ENCODE measurements around the gene TRA2A. TPM values are rescaled to one million over a fixed set of nuclear protein-coding genes. Genes with fewer than 3 reads are reported as not detected.

TRA2A gene
- total RNA-seq = 100 to 1,000 TPM in 2 of 4 donors, 10 to 100 TPM in 2; 31.7 to 199 (median 111) TPM

GRCh38 chr7:23531794-23532489 is at the start of gene TRA2A:
TRA2A (minus strand) TSS chr7:23531981; CDS start chr7:23531824, 157 bp downstream.
- peaks cover 11 to 38% (median 30%) of the 10 kb centered on the region in 4 donors for H3K4me1 ChIP-seq
- intact Hi-C loops (cut with DNase I; ENCODE audit: low total_unique reads) = loop anchor here (10.0 kb wide), 1 partner anchor 63 kb away; the partner anchor contains the start of gene CCDC126
- in situ Hi-C loops (cut with MboI; ENCODE audit: low pct_ligation_motif_present in 1 of 4, low pct_unique_long_range_greater_than_20kb in 1 of 4, low sequenced_read_pairs in 3 of 4) = no loop called here
- H3K27ac ChIP-seq = peak within 1 kb of the TSS; percentile 94 to 97 (median 96)
- no peaks in the 10 kb centered on the region for H3K27me3 ChIP-seq
- 13 to 44% methylated on average over 13 to 40 of the region's 50 CpGs for whole genome bisulfite sequencing, 2 donors (ENCODE audit: low coverage in 1 of 2)
- H3K36me3 ChIP-seq = no peaks in the 10 kb centered on the region
- DNase-seq = peak; percentile 98
- H3K9me3 ChIP-seq = no peaks in the 10 kb centered on the region
- TF ChIP-seq POLR2AphosphoS5 (IDR thresholded peaks at IDR 0.05) = peak; percentile 94 to 95 (median 94)
- TF ChIP-seq POLR2A (IDR thresholded peaks at IDR 0.05) = peak; percentile 96
- no peak for TF ChIP-seq CTCF (IDR thresholded peaks at IDR 0.05)
- H3K4me3 ChIP-seq = peak within 1 kb of the TSS; percentile 84 to 93 (median 88)

- H3K27ac ChIP-seq = no peak overlapping the region
- WGBS, 2 donors (ENCODE audit: low coverage in 1 of 2) = 49% methylated on average over 5 of the region's 5 CpGs; no CpG with 5 or more reads in 1 of the 2 donors
- in situ Hi-C loops (cut with MboI; ENCODE audit: low pct_ligation_motif_present in 1 of 4, low pct_unique_long_range_greater_than_20kb in 1 of 4, low sequenced_read_pairs in 3 of 4) (loop anchor here in 3 of 4 donors (5.0 to 25.0 kb wide), 3 partner anchors 137 to 1092 kb away; partner anchors contain the start of gene STK31 (in 1 of the 3)), intact Hi-C loops (cut with DNase I; ENCODE audit: low total_unique reads) (loop anchor here (1.0 kb wide), 1 partner anchor 142 kb away; no protein-coding TSS in a partner anchor)
- H3K27me3 ChIP-seq = no peaks in the 10 kb centered on the region
- no peaks in the 10 kb centered on the region for H3K4me1 ChIP-seq
- no peak overlapping the region for H3K4me3 ChIP-seq
- no peaks in the 10 kb centered on the region for H3K9me3 ChIP-seq
- TF ChIP-seq POLR2A (IDR thresholded peaks at IDR 0.05) (no peak), POLR2AphosphoS5 (IDR thresholded peaks at IDR 0.05) (no peak), EP300 (IDR thresholded peaks at IDR 0.05; ENCODE audit: low read depth) (no peak), CTCF (IDR thresholded peaks at IDR 0.05) (peak; percentile 72 to 83 (median 76))
- DNase-seq = peak; percentile 82
- no peaks in the 10 kb centered on the region for H3K36me3 ChIP-seq
These were observed 38.9 kb upstream of the TRA2A start for GRCh38 chr7:23570592-23571200.

- Histone ChIP-seq H3K9me3 (no peaks in the 10 kb centered on the region), H3K27ac (no peak overlapping the region), H3K4me1 (no peaks in the 10 kb centered on the region), H3K27me3 (peaks cover 3% of the 10 kb centered on the region), H3K36me3 (no peaks in the 10 kb centered on the region), H3K4me3 (no peak overlapping the region)
- TF ChIP-seq POLR2A (IDR thresholded peaks at IDR 0.05) (no peak), CTCF (IDR thresholded peaks at IDR 0.05) (no peak), POLR2AphosphoS5 (IDR thresholded peaks at IDR 0.05) (no peak), EP300 (IDR thresholded peaks at IDR 0.05; ENCODE audit: low read depth) (no peak)
- no peak for DNase-seq
- in situ Hi-C loops (cut with MboI; ENCODE audit: low pct_ligation_motif_present in 1 of 4, low pct_unique_long_range_greater_than_20kb in 1 of 4, low sequenced_read_pairs in 3 of 4) = loop anchor here in 2 of 4 donors (25.0 kb wide), 1 partner anchor 1104 kb away; no protein-coding TSS in a partner anchor
- intact Hi-C loops (cut with DNase I; ENCODE audit: low total_unique reads) = no loop called here
These were observed 26.5 kb upstream of the TRA2A start for GRCh38 chr7:23558303-23558702.

- DNase-seq = no peak
- Histone ChIP-seq H3K27me3 (no peaks in the 10 kb centered on the region), H3K4me1 (peaks cover 0 to 4% (median 0%) of the 10 kb centered on the region in 4 donors), H3K36me3 (no peaks in the 10 kb centered on the region), H3K27ac (no peak overlapping the region), H3K4me3 (no peak overlapping the region), H3K9me3 (no peaks in the 10 kb centered on the region)
- intact Hi-C loops (cut with DNase I; ENCODE audit: low total_unique reads) = loop anchor here (10.0 kb wide), 1 partner anchor 167 kb away; the partner anchor contains the start of gene STK31
- 93 to 97% methylated on average over 3 to 4 of the region's 4 CpGs for WGBS, 2 donors (ENCODE audit: low coverage in 1 of 2)
- no peak for TF ChIP-seq EP300 (IDR thresholded peaks at IDR 0.05; ENCODE audit: low read depth)
- no peak for TF ChIP-seq CTCF (IDR thresholded peaks at IDR 0.05)
- no peak for TF ChIP-seq POLR2AphosphoS5 (IDR thresholded peaks at IDR 0.05)
- no peak for TF ChIP-seq POLR2A (IDR thresholded peaks at IDR 0.05)
- in situ Hi-C loops (cut with MboI; ENCODE audit: low pct_ligation_motif_present in 1 of 4, low pct_unique_long_range_greater_than_20kb in 1 of 4, low sequenced_read_pairs in 3 of 4) = no loop called here
These were observed 15.9 kb upstream of the TRA2A start for GRCh38 chr7:23547662-23548061.
